Activated naive CD4-positive, alpha-beta T cell treated with anti-CD3 and anti-CD28 coated beads, Interleukin-2, amount 50 U/mL, for 24 hours (primary cell): Measurements from ENCODE around the gene METAP1D.

ENCODE experiments used
- H3K27ac Mint-ChIP-seq: one replicate; pipeline ENCODE4 v1.8.0; 2021; ENCODE audit warnings: mild to moderate bottlenecking, mixed read lengths
- H3K27me3 Mint-ChIP-seq: one replicate; pipeline ENCODE4 v1.8.0; 2021; ENCODE audit warnings: mixed read lengths
- H3K36me3 Mint-ChIP-seq: one replicate; pipeline ENCODE4 v1.8.0; 2021; ENCODE audit warnings: mixed read lengths
- H3K4me1 Mint-ChIP-seq: one replicate; pipeline ENCODE4 v1.8.0; 2021; ENCODE audit warnings: mixed read lengths
- H3K4me3 Mint-ChIP-seq: one replicate; pipeline ENCODE4 v1.8.0; 2021; ENCODE audit warnings: mild to moderate bottlenecking, mixed read lengths
- H3K9me3 Mint-ChIP-seq: one replicate; pipeline ENCODE4 v1.8.0; 2021; ENCODE audit warnings: mixed read lengths

The METAP1D gene

DNA sequence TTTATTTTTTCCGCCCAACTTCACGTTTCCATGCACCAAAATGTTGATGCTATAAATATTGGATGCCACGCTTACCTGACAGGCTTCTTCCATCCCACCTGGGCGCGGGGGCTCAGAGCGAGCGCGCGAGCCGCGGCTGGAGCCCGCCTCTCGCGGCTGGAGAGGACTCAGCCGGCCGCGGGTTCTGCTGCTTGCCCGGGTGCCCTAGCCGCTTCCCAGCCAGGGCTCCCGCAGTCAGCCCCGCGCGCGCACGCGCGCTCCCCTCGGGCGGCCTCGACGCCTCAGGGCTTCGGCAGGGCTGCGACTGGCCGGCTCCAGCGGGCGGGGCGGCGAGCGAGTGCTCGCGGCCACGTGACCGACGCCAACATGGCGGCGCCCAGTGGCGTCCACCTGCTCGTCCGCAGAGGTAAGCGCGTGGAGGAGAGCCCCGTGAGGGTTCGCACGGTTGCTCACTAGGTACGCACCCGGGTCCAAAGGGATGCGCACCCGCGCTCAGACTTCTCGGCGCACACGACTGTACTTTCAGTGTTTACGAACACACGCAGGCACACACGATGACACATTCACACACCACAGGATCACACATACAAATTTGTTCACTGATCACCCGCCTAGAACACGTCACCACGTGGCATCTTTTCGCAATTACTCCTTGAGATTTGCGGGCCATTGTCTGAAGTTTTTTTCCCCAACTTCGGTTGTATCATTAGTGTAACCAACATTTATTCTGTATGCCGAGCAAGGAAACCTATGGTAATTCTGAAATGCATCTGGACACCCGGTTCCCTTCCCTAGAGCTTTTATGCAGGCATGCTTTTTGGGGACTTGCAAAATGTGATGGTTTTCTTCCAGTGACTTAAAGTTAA is at the start of gene METAP1D:
METAP1D (plus strand) TSS at position 350 of the 866 bp plus-strand sequence; CDS start at position 367, 17 bp downstream.
- Mint-ChIP-seq H3K4me1 (peaks cover 28% of the 10 kb centered on the region), H3K27ac (peak within 1 kb of the TSS; percentile 92), H3K36me3 (peaks cover 2% of the 10 kb centered on the region), H3K9me3 (no peaks in the 10 kb centered on the region), H3K4me3 (peak within 1 kb of the TSS; percentile 85), H3K27me3 (no peaks in the 10 kb centered on the region)

DNA sequence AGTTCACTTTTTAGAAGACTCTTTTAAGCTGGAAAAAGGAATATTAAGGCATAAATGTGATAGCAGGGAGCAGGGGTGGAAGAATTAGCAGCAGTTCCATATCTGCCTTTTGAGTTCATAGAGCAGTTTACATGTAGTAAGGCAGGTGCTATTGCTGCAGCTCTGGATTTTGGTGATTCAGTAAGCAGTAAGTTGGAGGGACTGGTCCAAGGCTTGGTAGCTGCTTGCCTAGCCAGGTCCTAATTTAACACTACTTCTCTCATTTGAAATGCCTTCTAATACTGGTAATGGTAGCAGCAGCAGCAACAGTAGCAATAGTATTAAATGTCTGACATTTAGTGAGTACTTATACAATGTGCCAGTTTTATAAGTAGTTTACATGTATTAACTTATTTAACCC is 47.5 kb upstream of the METAP1D start:
- Mint-ChIP-seq H3K36me3 (peaks cover 15% of the 10 kb centered on the region), H3K4me3 (no peak overlapping the region), H3K9me3 (no peaks in the 10 kb centered on the region), H3K4me1 (peaks cover 20% of the 10 kb centered on the region), H3K27ac (no peak overlapping the region), H3K27me3 (no peaks in the 10 kb centered on the region)

DNA sequence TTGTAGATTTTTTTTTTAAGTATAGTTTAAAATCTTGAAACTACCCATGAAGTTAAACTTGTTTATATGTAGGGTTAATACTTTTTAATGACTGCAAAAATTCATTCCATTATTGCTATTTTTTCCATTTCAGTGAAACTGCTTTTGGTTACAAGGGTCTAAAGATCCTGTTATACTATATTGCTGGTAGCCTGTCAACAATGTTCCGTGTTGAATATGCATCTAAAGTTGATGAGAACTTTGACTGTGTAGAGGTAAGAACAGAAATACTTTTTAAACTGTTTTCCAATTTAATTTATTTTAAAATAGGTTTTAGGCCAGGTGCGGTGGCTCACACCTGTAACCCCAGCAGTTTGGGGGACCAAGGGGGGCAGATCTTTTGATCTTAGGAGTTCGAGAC is 47.0 kb upstream of the METAP1D start:
- no peaks in the 10 kb centered on the region for H3K27me3 Mint-ChIP-seq
- H3K36me3 Mint-ChIP-seq: peaks cover 15% of the 10 kb centered on the region

DNA sequence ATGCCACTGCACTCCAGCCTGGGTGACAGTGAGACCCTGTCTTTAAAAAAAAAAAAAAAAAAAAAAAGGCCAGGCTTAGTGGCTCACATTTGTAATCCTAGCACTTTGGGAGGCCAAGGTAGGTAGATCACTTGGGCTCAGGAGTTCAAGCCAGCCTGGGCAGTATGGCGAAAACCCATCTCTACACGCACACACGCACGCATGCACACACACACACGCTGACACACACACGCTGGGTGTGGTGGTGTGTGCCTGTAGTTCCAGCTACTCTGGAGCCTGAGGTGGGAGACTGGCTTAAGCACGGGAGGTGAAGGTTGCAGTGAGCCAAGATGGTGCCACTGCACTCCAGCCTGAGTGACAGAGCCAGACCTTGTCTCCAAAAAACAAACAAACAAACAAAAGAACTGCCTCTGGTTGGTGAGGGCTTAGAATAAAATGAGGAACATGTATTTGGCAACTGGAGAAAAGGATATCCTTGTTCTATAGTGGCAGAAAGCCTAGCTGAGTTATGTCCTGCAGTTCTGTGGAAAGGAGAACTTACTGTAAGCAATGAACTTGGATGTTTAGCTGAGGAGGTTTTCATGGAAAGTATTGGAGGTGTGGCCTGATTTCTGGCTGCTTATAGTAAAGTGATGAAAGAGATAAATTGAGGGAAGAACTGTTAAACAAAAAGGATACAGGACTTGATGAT is 43.5 kb upstream of the METAP1D start:
- Mint-ChIP-seq H3K36me3 (peaks cover 16% of the 10 kb centered on the region), H3K27ac (no peak overlapping the region), H3K4me1 (peaks cover 42% of the 10 kb centered on the region), H3K27me3 (no peaks in the 10 kb centered on the region), H3K9me3 (no peaks in the 10 kb centered on the region), H3K4me3 (no peak overlapping the region)

More for the DNA sequence above, 47.0 kb upstream of the METAP1D start:
- H3K4me3 Mint-ChIP-seq: no peak overlapping the region
- peaks cover 20% of the 10 kb centered on the region for H3K4me1 Mint-ChIP-seq
- H3K27ac Mint-ChIP-seq: no peak overlapping the region
- no peaks in the 10 kb centered on the region for H3K9me3 Mint-ChIP-seq

DNA sequence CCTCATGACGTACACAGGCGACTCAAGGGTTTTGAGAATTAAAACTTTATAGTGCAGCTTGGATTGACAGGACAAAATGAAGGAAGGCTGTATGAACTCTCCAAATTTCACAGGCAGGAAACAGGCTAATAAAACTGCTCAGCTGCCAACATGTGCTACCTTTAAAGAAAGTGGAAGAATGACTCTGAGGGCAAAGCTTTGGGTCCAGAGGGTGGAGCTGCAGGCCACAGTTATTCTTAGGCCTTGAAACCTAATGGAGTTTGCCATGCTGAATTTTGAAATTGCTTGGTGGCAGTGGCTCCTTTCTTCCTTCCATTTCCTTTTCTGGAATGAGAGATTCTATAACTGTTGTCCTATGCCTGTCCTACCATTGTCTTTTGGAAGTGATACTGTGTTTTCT is 42.7 kb upstream of the METAP1D start:
- Mint-ChIP-seq H3K27me3 (no peaks in the 10 kb centered on the region), H3K4me3 (no peak overlapping the region), H3K36me3 (peaks cover 16% of the 10 kb centered on the region), H3K4me1 (peaks cover 43% of the 10 kb centered on the region), H3K27ac (no peak overlapping the region), H3K9me3 (no peaks in the 10 kb centered on the region)

DNA sequence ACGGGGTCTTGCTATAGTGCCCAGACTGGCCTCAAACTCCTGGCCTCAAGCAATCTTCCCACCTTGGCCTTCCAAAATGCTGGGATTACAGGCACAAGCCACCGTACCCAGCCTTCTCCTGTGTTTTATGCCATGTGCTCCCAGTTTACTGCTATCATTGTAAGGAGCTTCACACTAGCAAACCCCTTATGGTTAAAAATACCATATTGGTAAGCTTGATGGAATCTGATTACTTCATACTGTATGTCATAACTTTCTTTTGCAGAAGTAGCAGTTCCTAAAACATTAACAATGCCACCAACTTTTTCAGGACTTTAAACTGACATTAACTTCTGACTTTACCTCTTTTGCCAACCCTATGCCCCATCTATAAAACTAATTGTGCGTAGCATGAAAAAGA is 41.3 kb upstream of the METAP1D start:
- Mint-ChIP-seq H3K27ac (no peak overlapping the region), H3K36me3 (peaks cover 16% of the 10 kb centered on the region), H3K4me1 (peaks cover 52% of the 10 kb centered on the region), H3K27me3 (no peaks in the 10 kb centered on the region), H3K9me3 (no peaks in the 10 kb centered on the region), H3K4me3 (no peak overlapping the region)

DNA sequence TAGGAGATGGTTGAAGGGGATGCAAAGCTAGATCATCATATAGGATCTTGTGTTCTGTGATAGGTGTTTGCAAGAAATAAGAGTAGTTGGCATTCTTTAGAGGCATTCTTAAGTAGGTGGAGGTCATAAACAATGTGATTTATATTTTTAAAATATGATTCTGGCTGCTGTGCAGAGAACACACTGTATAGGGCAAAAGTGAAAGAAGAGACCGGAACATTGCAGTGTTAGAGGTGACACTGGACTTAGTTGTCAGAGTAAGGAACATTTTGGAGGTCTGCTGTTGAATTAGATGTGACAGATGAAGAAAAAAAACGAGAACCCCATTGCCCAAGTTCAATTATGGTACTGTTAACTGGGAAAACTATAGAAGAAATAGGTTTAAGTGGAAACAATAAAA is 39.8 kb upstream of the METAP1D start:
- Mint-ChIP-seq H3K27ac (no peak overlapping the region), H3K4me3 (no peak overlapping the region), H3K9me3 (no peaks in the 10 kb centered on the region), H3K36me3 (peaks cover 12% of the 10 kb centered on the region), H3K4me1 (peaks cover 55% of the 10 kb centered on the region), H3K27me3 (no peaks in the 10 kb centered on the region)

DNA sequence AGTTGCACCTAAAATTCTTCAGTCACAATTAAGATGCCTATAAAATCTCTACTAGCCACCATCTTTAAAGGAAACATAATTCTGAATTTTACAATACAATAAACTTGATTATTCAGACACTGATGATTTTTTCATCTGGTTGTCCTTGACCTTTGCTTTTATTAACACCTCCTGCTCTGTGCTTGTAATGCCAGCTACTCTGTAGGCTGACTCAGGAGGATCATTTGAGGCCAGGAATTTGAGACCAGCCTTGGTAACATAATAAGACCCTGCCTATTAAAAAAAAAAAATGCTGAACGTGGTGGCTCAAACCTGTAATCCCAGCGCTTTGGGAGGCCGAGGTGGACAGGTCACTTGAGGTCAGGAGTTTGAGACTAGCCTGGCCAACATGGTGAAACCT is 39.2 kb upstream of the METAP1D start:
- Mint-ChIP-seq H3K27ac (no peak overlapping the region), H3K4me3 (no peak overlapping the region), H3K36me3 (peaks cover 10% of the 10 kb centered on the region), H3K4me1 (peaks cover 59% of the 10 kb centered on the region), H3K27me3 (no peaks in the 10 kb centered on the region), H3K9me3 (no peaks in the 10 kb centered on the region)

DNA sequence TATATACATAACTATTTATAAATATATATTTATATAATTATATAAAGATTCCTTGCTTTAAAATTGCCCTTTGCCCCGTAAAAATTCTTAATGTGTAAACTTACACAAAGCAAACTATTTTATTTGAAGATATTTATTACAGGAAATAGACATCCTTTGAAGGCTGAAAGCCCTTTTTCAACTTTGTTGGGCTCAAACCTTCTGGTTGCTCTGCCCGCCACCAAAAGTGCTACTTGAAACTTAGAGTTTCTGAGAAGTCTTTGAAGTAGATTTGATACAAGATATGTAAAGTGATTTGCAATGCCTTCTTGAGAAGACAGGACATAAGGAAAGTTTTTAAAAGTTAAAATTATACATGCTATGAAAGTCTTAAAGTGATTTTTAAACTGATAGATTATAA is 36.6 kb upstream of the METAP1D start:
- Mint-ChIP-seq H3K27ac (no peak overlapping the region), H3K4me1 (peaks cover 59% of the 10 kb centered on the region), H3K9me3 (no peaks in the 10 kb centered on the region), H3K36me3 (peaks cover 18% of the 10 kb centered on the region), H3K27me3 (no peaks in the 10 kb centered on the region), H3K4me3 (no peak overlapping the region)

DNA sequence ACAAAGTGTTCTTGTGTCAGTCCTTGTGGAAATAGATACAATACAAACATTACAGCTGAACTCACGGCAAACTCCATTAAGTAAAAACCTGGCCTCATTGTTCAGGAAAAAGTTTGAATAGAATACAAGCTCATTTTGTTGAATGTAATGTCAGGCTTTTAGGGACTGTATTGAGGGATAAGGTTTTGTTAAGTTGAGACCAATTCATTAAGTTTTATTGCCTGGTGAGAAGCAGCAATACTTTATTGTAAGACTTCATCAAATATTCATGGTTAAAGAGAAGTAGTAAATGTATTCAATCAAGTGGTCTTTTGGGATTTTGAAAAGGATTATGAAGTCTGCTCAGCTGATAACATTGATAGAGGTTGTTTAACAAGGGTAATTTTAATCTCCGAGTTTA is 35.4 kb upstream of the METAP1D start:
- no peak overlapping the region for H3K4me3 Mint-ChIP-seq
- H3K27ac Mint-ChIP-seq: no peak overlapping the region
- H3K9me3 Mint-ChIP-seq: no peaks in the 10 kb centered on the region
- H3K4me1 Mint-ChIP-seq: peaks cover 53% of the 10 kb centered on the region
- H3K36me3 Mint-ChIP-seq: peaks cover 22% of the 10 kb centered on the region
- H3K27me3 Mint-ChIP-seq: no peaks in the 10 kb centered on the region

DNA sequence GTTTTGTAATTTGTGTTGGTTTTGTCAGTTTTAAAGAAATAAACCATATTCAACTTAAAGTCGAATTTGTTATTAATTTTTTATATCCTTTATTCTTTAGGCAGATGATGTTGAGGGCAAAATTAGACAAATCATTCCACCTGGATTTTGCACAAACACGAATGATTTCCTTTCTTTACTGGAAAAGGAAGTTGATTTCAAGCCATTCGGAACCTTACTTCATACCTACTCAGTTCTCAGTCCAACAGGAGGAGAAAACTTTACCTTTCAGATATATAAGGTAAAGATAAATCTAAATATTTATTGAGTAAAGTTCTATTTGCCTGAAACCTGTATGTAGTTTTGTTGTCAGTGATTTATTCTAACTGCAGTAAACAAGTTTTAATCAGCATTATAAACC is 34.5 kb upstream of the METAP1D start:
- peaks cover 19% of the 10 kb centered on the region for H3K36me3 Mint-ChIP-seq
- H3K4me3 Mint-ChIP-seq: no peak overlapping the region
- no peaks in the 10 kb centered on the region for H3K27me3 Mint-ChIP-seq
- H3K27ac Mint-ChIP-seq: peak overlapping the region; percentile 51
- H3K4me1 Mint-ChIP-seq: peaks cover 45% of the 10 kb centered on the region
- H3K9me3 Mint-ChIP-seq: no peaks in the 10 kb centered on the region

DNA sequence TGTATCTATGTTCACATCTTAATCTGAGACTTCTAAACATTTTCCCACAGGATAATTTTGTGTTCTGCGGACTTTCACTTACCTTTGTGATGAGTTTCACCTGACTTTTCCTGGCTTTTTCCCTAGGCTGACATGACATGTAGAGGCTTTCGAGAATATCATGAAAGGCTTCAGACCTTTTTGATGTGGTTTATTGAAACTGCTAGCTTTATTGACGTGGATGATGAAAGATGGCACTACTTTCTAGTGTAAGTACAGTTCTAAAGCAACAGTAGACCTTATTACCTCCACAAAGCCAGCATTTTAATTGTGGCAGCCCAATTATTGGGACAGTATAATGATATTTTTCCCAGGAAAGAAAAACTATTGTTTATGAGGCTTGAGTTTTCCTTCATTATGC is 34.1 kb upstream of the METAP1D start:
- no peak overlapping the region for H3K27ac Mint-ChIP-seq
- H3K9me3 Mint-ChIP-seq: no peaks in the 10 kb centered on the region
- H3K4me3 Mint-ChIP-seq: no peak overlapping the region

DNA sequence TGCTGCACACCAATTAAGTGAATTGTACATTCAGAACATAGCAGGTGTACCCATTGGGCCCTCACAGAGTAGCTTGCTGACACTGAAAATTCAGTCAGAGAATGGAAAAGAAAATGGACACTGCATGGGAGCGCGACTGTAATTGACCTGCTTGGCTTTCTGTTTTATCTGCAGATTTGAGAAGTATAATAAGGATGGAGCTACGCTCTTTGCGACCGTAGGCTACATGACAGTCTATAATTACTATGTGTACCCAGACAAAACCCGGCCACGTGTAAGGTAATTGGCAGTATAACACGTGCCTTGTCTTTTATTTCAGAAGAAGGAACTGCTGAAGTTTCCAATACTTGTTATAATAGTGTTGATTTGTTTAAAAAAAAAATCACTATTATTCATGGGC is 33.5 kb upstream of the METAP1D start:
- H3K9me3 Mint-ChIP-seq: no peaks in the 10 kb centered on the region
- H3K27me3 Mint-ChIP-seq: no peaks in the 10 kb centered on the region
- peaks cover 38% of the 10 kb centered on the region for H3K4me1 Mint-ChIP-seq
- H3K27ac Mint-ChIP-seq: no peak overlapping the region
- no peak overlapping the region for H3K4me3 Mint-ChIP-seq
- peaks cover 20% of the 10 kb centered on the region for H3K36me3 Mint-ChIP-seq

More for the DNA sequence above, 34.1 kb upstream of the METAP1D start:
- H3K27me3 Mint-ChIP-seq: no peaks in the 10 kb centered on the region
- H3K36me3 Mint-ChIP-seq: peaks cover 19% of the 10 kb centered on the region
- peaks cover 44% of the 10 kb centered on the region for H3K4me1 Mint-ChIP-seq

DNA sequence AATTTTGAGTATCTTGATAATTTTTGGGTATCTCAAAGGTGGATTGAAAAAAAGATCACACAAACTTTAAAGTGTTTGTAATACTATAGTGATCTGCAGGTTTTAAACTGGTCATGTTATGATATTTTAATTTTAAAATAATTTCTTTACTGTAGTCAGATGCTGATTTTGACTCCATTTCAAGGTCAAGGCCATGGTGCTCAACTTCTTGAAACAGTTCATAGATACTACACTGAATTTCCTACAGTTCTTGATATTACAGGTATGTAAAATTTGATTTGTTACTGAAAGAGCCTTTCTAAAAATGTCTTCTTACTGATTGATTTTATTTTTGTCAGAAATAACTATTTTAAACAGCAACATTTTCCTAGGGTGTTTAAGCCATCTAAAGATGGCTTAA is 33.1 kb upstream of the METAP1D start:
- no peak overlapping the region for H3K27ac Mint-ChIP-seq
- H3K4me3 Mint-ChIP-seq: no peak overlapping the region
- H3K4me1 Mint-ChIP-seq: peaks cover 36% of the 10 kb centered on the region
- H3K36me3 Mint-ChIP-seq: peaks cover 24% of the 10 kb centered on the region
- H3K27me3 Mint-ChIP-seq: no peaks in the 10 kb centered on the region
- H3K9me3 Mint-ChIP-seq: no peaks in the 10 kb centered on the region

DNA sequence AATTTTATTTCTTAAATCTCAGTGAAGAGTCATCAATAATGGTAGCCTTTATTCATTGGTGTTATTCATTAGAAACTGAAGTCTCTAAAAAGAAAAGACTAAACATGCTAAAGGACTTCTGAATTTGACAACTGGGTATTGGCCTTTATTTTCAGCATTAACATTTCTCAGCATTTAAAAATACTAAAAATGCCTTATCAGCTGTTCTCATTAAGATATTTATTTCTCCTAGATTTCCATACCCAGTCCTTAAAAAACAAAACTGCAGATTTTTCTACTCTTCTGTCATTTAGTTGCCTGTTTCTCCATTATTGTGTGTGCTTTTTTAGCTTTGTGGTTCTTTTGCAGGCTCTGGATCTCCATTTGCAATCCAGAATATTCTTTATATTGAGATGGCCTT is 31.2 kb upstream of the METAP1D start:
- Mint-ChIP-seq H3K4me1 (peaks cover 30% of the 10 kb centered on the region), H3K36me3 (peaks cover 31% of the 10 kb centered on the region), H3K9me3 (no peaks in the 10 kb centered on the region), H3K27me3 (no peaks in the 10 kb centered on the region), H3K27ac (no peak overlapping the region), H3K4me3 (no peak overlapping the region)

DNA sequence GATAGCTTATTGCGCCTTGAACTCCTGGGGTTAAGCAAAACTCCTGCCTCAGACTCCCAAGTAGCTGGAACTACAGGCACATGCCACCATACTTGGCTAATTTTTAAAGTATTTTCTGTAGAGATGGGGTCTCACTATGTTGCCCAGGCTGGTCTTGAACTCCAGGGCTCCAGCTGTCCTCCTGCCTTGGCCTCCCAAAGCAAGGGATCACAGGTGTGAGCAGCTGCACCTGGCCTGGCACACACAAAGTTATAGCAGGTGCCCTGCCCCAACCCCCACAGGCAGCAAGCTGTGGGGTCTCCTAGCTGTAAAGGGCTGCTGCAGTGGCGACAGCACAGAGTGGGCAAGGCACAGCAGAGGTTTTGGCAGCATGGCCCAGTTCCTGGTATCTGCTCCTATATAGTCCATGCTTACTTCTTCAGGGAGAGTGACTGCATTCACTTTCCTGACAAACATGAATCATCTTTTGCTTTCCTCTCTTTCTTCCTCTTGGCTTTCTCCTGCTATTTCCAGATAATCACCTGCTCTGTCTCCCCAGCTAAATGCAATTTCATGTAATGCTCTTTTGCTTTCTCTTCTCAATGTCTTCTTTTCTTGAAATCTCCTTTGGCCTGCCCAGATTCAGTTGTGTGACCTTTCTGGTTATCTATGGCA is 27.3 kb upstream of the METAP1D start:
- Mint-ChIP-seq H3K27me3 (no peaks in the 10 kb centered on the region), H3K27ac (no peak overlapping the region), H3K4me1 (peaks cover 3% of the 10 kb centered on the region), H3K36me3 (peaks cover 33% of the 10 kb centered on the region), H3K4me3 (no peak overlapping the region), H3K9me3 (no peaks in the 10 kb centered on the region)
